Spleen (tissue), 11 donors: ENCODE data around the gene SLC38A10. TPM values are rescaled to one million over a fixed set of nuclear protein-coding genes. Genes with fewer than 3 reads are reported as not detected.

ENCODE experiments used
- DNase-seq: peaks from one replicate; pipeline ENCODE4 v3.0.0-alpha.2; 2020
- H3K27ac ChIP-seq, 8 donors: fragments of 200-600 bp; sonication (generic) in 7 of 8; 1 replicate in 4 of 8; 2 replicates in 4 of 8; pipeline versions ENCODE4 v1.5.0 to v1.8.0; 2016 to 2021; ENCODE audit warnings: inconsistent platforms in 4 of 8, mild to moderate bottlenecking in 4 of 8, moderate library complexity in 1 of 8
- H3K27me3 ChIP-seq, 7 donors: fragments of 200-600 bp; sonication (generic) in 6 of 7; replicated peaks in 1 of 7; 1 replicate in 4 of 7; 2 replicates in 3 of 7; pipeline versions ENCODE4 v1.5.0 to v1.8.0; 2016 to 2021; ENCODE audit warnings: inconsistent platforms in 3 of 7, mild to moderate bottlenecking in 1 of 7
- H3K36me3 ChIP-seq, 6 donors: fragments of 200-600 bp; sonication (generic) in 5 of 6; 1 replicate in 4 of 6; 2 replicates in 2 of 6; pipeline versions ENCODE4 v1.5.0 to v1.8.0; 2016 to 2021; ENCODE audit warnings: inconsistent platforms in 2 of 6
- H3K4me1 ChIP-seq, 6 donors: fragments of 200-600 bp; sonication (generic) in 5 of 6; 1 replicate in 3 of 6; 2 replicates in 3 of 6; pipeline versions ENCODE4 v1.5.0 to v1.8.0; 2016 to 2021; ENCODE audit warnings: inconsistent platforms in 3 of 6
- H3K4me3 ChIP-seq, 8 donors: fragments of 200-600 bp; sonication (generic) in 7 of 8; 1 replicate in 4 of 8; 2 replicates in 4 of 8; pipeline versions ENCODE4 v1.5.0 to v1.8.0; 2016 to 2021; ENCODE audit warnings: inconsistent platforms in 4 of 8, mild to moderate bottlenecking in 4 of 8, moderate library complexity in 2 of 8
- H3K9me3 ChIP-seq, 8 donors: fragments of 200-600 bp; sonication (generic) in 7 of 8; 1 replicate in 4 of 8; 2 replicates in 4 of 8; pipeline versions ENCODE4 v1.5.0 to v1.8.0; 2016 to 2021; ENCODE audit warnings: inconsistent platforms in 4 of 8
- CTCF ChIP-seq, 11 experiments: fragments of 200-600 bp in 7 of 11; fragments of 450-650 bp in 4 of 11; sonication (generic) in 4 of 11; IDR thresholded peaks in 8 of 11; conservative IDR thresholded peaks in 3 of 11; 1 replicate in 7 of 11; 2 replicates in 4 of 11; pipeline versions ENCODE4 v1.4.0 to v1.8.0; 2016 to 2021; ENCODE audit warnings: antibody characterized with exemption in 11 of 11, inconsistent platforms in 4 of 11, mild to moderate bottlenecking in 1 of 11
- POLR2A ChIP-seq, 3 donors: fragments of 450-650 bp; IDR thresholded peaks; one replicate each; pipeline ENCODE4 v1.5.1; 2017; ENCODE audit warnings: antibody characterized with exemption in 3 of 3, mild to moderate bottlenecking in 1 of 3
- POLR2AphosphoS5 ChIP-seq, 3 donors: sonication (generic); formaldehyde crosslinking; IDR thresholded peaks; one replicate each; pipeline ENCODE4 v1.5.1; 2017; ENCODE audit warnings: antibody characterized with exemption in 3 of 3
- WGBS, 5 donors: extraction: QIAGEN DNeasy Blood & Tissue Kit in 3 of 5; methylation state at CpG; one replicate each; pipeline versions ENCODE4 v1.1.5 to v1.1.7; 2013 to 2018; 5-methylcytosine and 5-hydroxymethylcytosine counted together
- intact Hi-C: fragments of 100-400 bp; cut with DNase I; formaldehyde crosslinking; loops from one replicate; pipeline ENCODE4 v1.15.0; 2023; ENCODE audit warnings: low total_unique reads
- polyA plus RNA-seq, 3 donors: library from polyadenylated mRNA; stranded (reverse); fragments of 200-250 nt; gene quantifications; one replicate each; pipeline ENCODE4 v1.2.1, GENCODE V29; 2013
- total RNA-seq, 7 donors: library from RNA; depleted of rRNA in 3 of 7; stranded (reverse); fragments of >200 nt in 3 of 7; fragmentation: NEBNext Ultra II Directional in 4 of 7; extraction: Animal tissue kit (Norgen Biotek cat#: 25700) in 4 of 7; gene quantifications; one replicate each; pipeline versions ENCODE4 v1.1.0 to v1.2.1, GENCODE V29; 2016 to 2021
- donor health status: healthy with polysubstance abuse.
- donor health status: DM: no; HTN: no; CAD: no; lungs with moderate emphysema.
- donor health status: DM: no; HTN: no; CAD: no.
- donor health status: Bipolar disorder and iron deficiency.
- donor health status: healthy.
- donor health status: DM: no; HTN: no; CAD: no.
- donor health status: DM: yes; HTN: yes; CAD: no.

The SLC38A10 gene
- total and polyA plus RNA-seq, 10 donors: 54.9 to 112 (median 86.6) TPM

GRCh38 chr17:81254955-81255717, 40.0 kb downstream of the SLC38A10 start:
- DNase-seq: peak; percentile 86
- TF ChIP-seq POLR2A (IDR thresholded peaks at IDR 0.05) (no peak), CTCF (IDR thresholded peaks at IDR 0.05 in 8 of 11, conservative IDR thresholded peaks at IDR 0.05 in 3 of 11) (peak in 8 of 11 experiments; percentile 31 to 61 (median 49)), POLR2AphosphoS5 (IDR thresholded peaks at IDR 0.05) (peak in 2 of 3 donors; percentile 47 to 58)
- 40 to 63% (median 50%) methylated on average over 19 to 35 of the region's 35 CpGs for WGBS, 5 donors
- Histone ChIP-seq H3K4me3 (peak overlapping the region in 1 of 8 donors; percentile 28), H3K9me3 (no peaks in the 10 kb centered on the region), H3K36me3 (peaks cover 0 to 93% (median 63%) of the 10 kb centered on the region in 6 donors), H3K27me3 (no peaks in the 10 kb centered on the region), H3K27ac (peak overlapping the region in 4 of 8 donors; percentile 9 to 49 (median 16)), H3K4me1 (peaks cover 0 to 51% (median 21%) of the 10 kb centered on the region in 6 donors)
- intact Hi-C loops: loop anchor here (5.0 to 10.0 kb wide), 2 partner anchors 230 to 347 kb away; no protein-coding TSS in a partner anchor

- H3K27ac ChIP-seq: no peak overlapping the region
- intact Hi-C loops: loop anchor here (10.0 kb wide), 1 partner anchor 231 kb away; no protein-coding TSS in a partner anchor
- WGBS, 5 donors: 62 to 67% (median 63%) methylated on average over 19 of the region's 19 CpGs
- H3K36me3 ChIP-seq: peaks cover 0 to 91% (median 55%) of the 10 kb centered on the region in 6 donors
- no peaks in the 10 kb centered on the region for H3K9me3 ChIP-seq
- peak in 1 of 3 donors; percentile 27 for TF ChIP-seq POLR2AphosphoS5 (IDR thresholded peaks at IDR 0.05)
- peak; percentile 74 to 98 (median 90) for TF ChIP-seq CTCF (IDR thresholded peaks at IDR 0.05 in 8 of 11, conservative IDR thresholded peaks at IDR 0.05 in 3 of 11)
- no peak for TF ChIP-seq POLR2A (IDR thresholded peaks at IDR 0.05)
- peaks cover 0 to 51% (median 17%) of the 10 kb centered on the region in 6 donors for H3K4me1 ChIP-seq
- no peak overlapping the region for H3K4me3 ChIP-seq
- DNase-seq: no peak
- H3K27me3 ChIP-seq: no peaks in the 10 kb centered on the region
These were observed 41.6 kb downstream of the SLC38A10 start for GRCh38 chr17:81253358-81254131.

GRCh38 chr17:81252987-81253329, 42.1 kb downstream of the SLC38A10 start:
- no peak for DNase-seq
- TF ChIP-seq POLR2AphosphoS5 (IDR thresholded peaks at IDR 0.05): peak in 1 of 3 donors; percentile 22
- TF ChIP-seq POLR2A (IDR thresholded peaks at IDR 0.05): no peak
- Histone ChIP-seq H3K4me3 (no peak overlapping the region), H3K36me3 (peaks cover 0 to 91% (median 49%) of the 10 kb centered on the region in 6 donors), H3K27me3 (no peaks in the 10 kb centered on the region), H3K27ac (no peak overlapping the region), H3K4me1 (peaks cover 0 to 51% (median 17%) of the 10 kb centered on the region in 6 donors), H3K9me3 (no peaks in the 10 kb centered on the region)
- intact Hi-C loops: loop anchor here (10.0 kb wide), 1 partner anchor 232 kb away; no protein-coding TSS in a partner anchor
- WGBS, 5 donors: 80 to 85% (median 84%) methylated on average over 15 of the region's 15 CpGs

- H3K36me3 ChIP-seq: peaks cover 0 to 87% (median 45%) of the 10 kb centered on the region in 6 donors
- peak overlapping the region in 2 of 8 donors; percentile 3 to 42 for H3K27ac ChIP-seq
- H3K9me3 ChIP-seq: no peaks in the 10 kb centered on the region
- H3K4me3 ChIP-seq: no peak overlapping the region
- no peak for DNase-seq
- peaks cover 0 to 51% (median 17%) of the 10 kb centered on the region in 6 donors for H3K4me1 ChIP-seq
- TF ChIP-seq POLR2AphosphoS5 (IDR thresholded peaks at IDR 0.05) (no peak), CTCF (IDR thresholded peaks at IDR 0.05 in 8 of 11, conservative IDR thresholded peaks at IDR 0.05 in 3 of 11) (no peak), POLR2A (IDR thresholded peaks at IDR 0.05) (no peak)
- intact Hi-C loops: loop anchor here (10.0 kb wide), 1 partner anchor 232 kb away; no protein-coding TSS in a partner anchor
- WGBS, 5 donors: 88 to 96% (median 91%) methylated on average over 15 of the region's 15 CpGs
- no peaks in the 10 kb centered on the region for H3K27me3 ChIP-seq
These were observed 42.7 kb downstream of the SLC38A10 start for GRCh38 chr17:81252326-81252986.
